HCT116 (cell line): ENCODE results near the gene DLG2. TPM values are rescaled to one million over a fixed set of nuclear protein-coding genes. Genes with fewer than 3 reads are reported as not detected.

Experiments
- ATAC-seq: fragments of 200-7000 bp; cut with Tn5 transposase; 2 replicates; pipeline ENCODE4 v1.9.1; 2020; ENCODE audit warnings: mild to moderate bottlenecking, moderate library complexity
- BruUV-seq: library from RNA; stranded (reverse); fragments of 400-500 nt; replicated peaks from 2 replicates; lab custom pipeline; 2021; lab: Mats Ljungman, UMichigan
- CTCF ChIA-PET: fragments of 300-600 bp; sonication (Branson Sonifier 250); formaldehyde crosslinking; loops from one replicate; lab custom pipeline; 2021; ENCODE audit warnings: antibody characterized with exemption; lab: Charles Lee
- POLR2A ChIA-PET: fragments of 300-600, 350-600 bp; sonication (Branson Sonifier 250); formaldehyde crosslinking; loops from one replicate; lab custom pipeline; 2021; ENCODE audit warnings: antibody characterized with exemption; lab: Charles Lee
- RAD21 ChIA-PET, 2 experiments: fragments of 300-600 bp; sonication (Branson Sonifier 250); formaldehyde crosslinking; loops; one replicate each; lab custom pipeline; 2023; ENCODE audit warnings: low total read pairs in 2 of 2; ENCODE audit not compliant: uncharacterized antibody in 2 of 2, unreplicated experiment in 2 of 2, low non-redundant PET in 1 of 2; lab: Charles Lee
- DNase-seq: peaks from one replicate; pipeline ENCODE4 v3.0.0-alpha.2; 2010; ENCODE audit warnings: low read depth, low spot score
- H2AFZ ChIP-seq: fragments of 200-600 bp; shearing (Covaris generic), sonication (generic); 2 replicates; pipeline ENCODE4 v1.6.1; 2017; ENCODE audit warnings: low read depth, mixed run types, mixed read lengths, antibody characterized with exemption, low read length; ENCODE audit not compliant: poor library complexity, severe bottlenecking
- H3K27ac ChIP-seq: 2 replicates; pipeline ENCODE4 v1.5.1; 2012; ENCODE audit warnings: low read depth, low read length
- H3K27me3 ChIP-seq: fragments of 200-600 bp; sonication (generic); 2 replicates; pipeline ENCODE4 v1.6.1; 2016; ENCODE audit warnings: mixed run types, low read length, mixed read lengths; ENCODE audit not compliant: insufficient read depth
- H3K36me3 ChIP-seq, 2 experiments: fragments of 200-500 bp in 1 of 2; fragments of 200-600 bp in 1 of 2; sonication (Bioruptor generic) in 1 of 2; sonication (generic) in 1 of 2; 2 replicates each; pipeline versions ENCODE4 v1.5.1 to v1.6.1; 2014 to 2016; ENCODE audit warnings: low read length in 2 of 2, inconsistent platforms in 1 of 2, mixed read lengths in 1 of 2, mixed run types in 1 of 2; ENCODE audit not compliant: insufficient read depth in 2 of 2, control insufficient read depth in 1 of 2
- H3K4me1 ChIP-seq, 2 experiments: fragments of 200-600 bp in 1 of 2; sonication (generic) in 1 of 2; 2 replicates each; pipeline versions ENCODE4 v1.5.1 to v1.6.1; 2012 to 2017; ENCODE audit warnings: low read length in 2 of 2, inconsistent platforms in 1 of 2, mild to moderate bottlenecking in 1 of 2, mixed read lengths in 1 of 2, mixed run types in 1 of 2, moderate library complexity in 1 of 2; ENCODE audit not compliant: insufficient read depth in 2 of 2, control insufficient read depth in 1 of 2
- H3K4me2 ChIP-seq: fragments of 200-600 bp; sonication (generic); 2 replicates; pipeline ENCODE4 v1.6.1; 2017; ENCODE audit warnings: mixed run types, low read length, mixed read lengths
- H3K4me3 ChIP-seq, 2 experiments: fragments of 200-600 bp in 1 of 2; sonication (generic) in 1 of 2; replicated peaks in 1 of 2; 2 replicates each; pipeline ENCODE4 v1.5.1; 2011 to 2016; ENCODE audit warnings: low read length in 2 of 2, control low read depth in 1 of 2, low read depth in 1 of 2, mild to moderate bottlenecking in 1 of 2, mixed read lengths in 1 of 2, mixed run types in 1 of 2
- H3K79me2 ChIP-seq: fragments of 200-600 bp; sonication (generic); 2 replicates; pipeline ENCODE4 v1.6.1; 2017; ENCODE audit warnings: mild to moderate bottlenecking, mixed run types, low read length, moderate library complexity, mixed read lengths; ENCODE audit not compliant: insufficient read depth
- H3K9ac ChIP-seq: fragments of 200-600 bp; sonication (generic); 2 replicates; pipeline ENCODE4 v1.6.1; 2016; ENCODE audit warnings: low read length, mixed read lengths
- H3K9me2 ChIP-seq: fragments of 200-600 bp; sonication (generic), shearing (Covaris generic); 2 replicates; pipeline ENCODE4 v1.6.1; 2017; ENCODE audit warnings: mixed run types, mild to moderate bottlenecking, moderate library complexity; ENCODE audit not compliant: insufficient read depth
- H3K9me3 ChIP-seq, 2 experiments: fragments of 200-500 bp in 1 of 2; fragments of 200-600 bp in 1 of 2; sonication (Bioruptor generic) in 1 of 2; sonication (generic) in 1 of 2; 2 replicates each; pipeline ENCODE4 v1.6.1; 2014 to 2017; ENCODE audit warnings: low read length in 2 of 2, mixed read lengths in 2 of 2, inconsistent platforms in 1 of 2, low read depth in 1 of 2, mild to moderate bottlenecking in 1 of 2, mixed run types in 1 of 2, moderate library complexity in 1 of 2; ENCODE audit not compliant: control insufficient read depth in 1 of 2, insufficient read depth in 1 of 2
- H4K20me1 ChIP-seq: fragments of 200-600 bp; sonication (generic), shearing (Covaris generic); 2 replicates; pipeline ENCODE4 v1.6.1; 2017; ENCODE audit warnings: mixed run types, mild to moderate bottlenecking, moderate library complexity; ENCODE audit not compliant: insufficient read depth
- CBX3 ChIP-seq: IDR thresholded peaks from 2 replicates; pipeline ENCODE4 v1.6.1; 2012; ENCODE audit warnings: low read depth
- CEBPB ChIP-seq: IDR thresholded peaks from 2 replicates; pipeline ENCODE4 v1.6.1; 2012; ENCODE audit warnings: low read depth
- ELF1 ChIP-seq: IDR thresholded peaks from 2 replicates; pipeline ENCODE4 v1.6.1; 2012; ENCODE audit warnings: low read depth, borderline replicate concordance
- EZH2phosphoT487 ChIP-seq: fragments of 200-600 bp; IDR thresholded peaks from 2 replicates; pipeline ENCODE4 v1.6.1; 2018; ENCODE audit warnings: antibody characterized with exemption, borderline replicate concordance
- FOSL1 ChIP-seq: IDR thresholded peaks from 2 replicates; pipeline ENCODE4 v1.6.1; 2012; ENCODE audit warnings: low read depth
- MAX ChIP-seq: IDR thresholded peaks from 2 replicates; pipeline ENCODE4 v1.6.1; 2012
- SIN3A ChIP-seq: IDR thresholded peaks from 2 replicates; pipeline ENCODE4 v1.6.1; 2012; ENCODE audit warnings: low read depth
- SP1 ChIP-seq: IDR thresholded peaks from 2 replicates; pipeline ENCODE4 v1.6.1; 2012; ENCODE audit warnings: low read depth
- ZNF274 ChIP-seq: fragments of 200-500 bp; sonication (Bioruptor generic); IDR thresholded peaks from 2 replicates; pipeline ENCODE4 v1.6.1; 2014; ENCODE audit warnings: mild to moderate bottlenecking, low read depth, low read length, inconsistent platforms
- intact Hi-C: fragments of 100-400 bp; cut with micrococcal nuclease; formaldehyde crosslinking; loops from 2 replicates; pipeline ENCODE4 v1.10.0; 2022
- total RNA-seq: library from RNA; stranded (reverse); gene quantifications from one replicate; pipeline ENCODE4 v1.2.1, GENCODE V29; 2021; ENCODE audit not compliant: unreplicated experiment
- TF ChIP-seq, protein P1 (sequence below), 3 experiments: fragments of 200-600 bp in 1 of 3; sonication (generic) in 1 of 3; IDR thresholded peaks in 2 of 3; conservative IDR thresholded peaks in 1 of 3; 2 replicates each; pipeline ENCODE4 v1.5.1; 2012 to 2017; ENCODE audit warnings: low read depth in 2 of 3, low read length in 2 of 3, antibody characterized with exemption in 1 of 3, borderline replicate concordance in 1 of 3, control low read depth in 1 of 3, mild to moderate bottlenecking in 1 of 3, mixed read lengths in 1 of 3, mixed run types in 1 of 3, moderate library complexity in 1 of 3; ENCODE audit not compliant: insufficient read depth in 1 of 3

Gene DLG2
- total RNA-seq, 1 experiment from 2014 or later = 2.4 TPM

- TF ChIP-seq, protein P1, sequence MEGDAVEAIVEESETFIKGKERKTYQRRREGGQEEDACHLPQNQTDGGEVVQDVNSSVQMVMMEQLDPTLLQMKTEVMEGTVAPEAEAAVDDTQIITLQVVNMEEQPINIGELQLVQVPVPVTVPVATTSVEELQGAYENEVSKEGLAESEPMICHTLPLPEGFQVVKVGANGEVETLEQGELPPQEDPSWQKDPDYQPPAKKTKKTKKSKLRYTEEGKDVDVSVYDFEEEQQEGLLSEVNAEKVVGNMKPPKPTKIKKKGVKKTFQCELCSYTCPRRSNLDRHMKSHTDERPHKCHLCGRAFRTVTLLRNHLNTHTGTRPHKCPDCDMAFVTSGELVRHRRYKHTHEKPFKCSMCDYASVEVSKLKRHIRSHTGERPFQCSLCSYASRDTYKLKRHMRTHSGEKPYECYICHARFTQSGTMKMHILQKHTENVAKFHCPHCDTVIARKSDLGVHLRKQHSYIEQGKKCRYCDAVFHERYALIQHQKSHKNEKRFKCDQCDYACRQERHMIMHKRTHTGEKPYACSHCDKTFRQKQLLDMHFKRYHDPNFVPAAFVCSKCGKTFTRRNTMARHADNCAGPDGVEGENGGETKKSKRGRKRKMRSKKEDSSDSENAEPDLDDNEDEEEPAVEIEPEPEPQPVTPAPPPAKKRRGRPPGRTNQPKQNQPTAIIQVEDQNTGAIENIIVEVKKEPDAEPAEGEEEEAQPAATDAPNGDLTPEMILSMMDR (IDR thresholded peaks at IDR 0.05 in 2 of 3, conservative IDR thresholded peaks at IDR 0.05 in 1 of 3; ENCODE audit: borderline replicate concordance in 1 of 3, insufficient read depth in 1 of 3, low read depth in 2 of 3, low read length in 2 of 3) = no peak
- TF ChIP-seq EZH2phosphoT487 (no peak), CBX3 (no peak), ELF1 (no peak), MAX (no peak)
These were observed 1624.0 kb downstream of the DLG2 start (continued) for GRCh38 chr11:84003181-84003580.

DNA sequence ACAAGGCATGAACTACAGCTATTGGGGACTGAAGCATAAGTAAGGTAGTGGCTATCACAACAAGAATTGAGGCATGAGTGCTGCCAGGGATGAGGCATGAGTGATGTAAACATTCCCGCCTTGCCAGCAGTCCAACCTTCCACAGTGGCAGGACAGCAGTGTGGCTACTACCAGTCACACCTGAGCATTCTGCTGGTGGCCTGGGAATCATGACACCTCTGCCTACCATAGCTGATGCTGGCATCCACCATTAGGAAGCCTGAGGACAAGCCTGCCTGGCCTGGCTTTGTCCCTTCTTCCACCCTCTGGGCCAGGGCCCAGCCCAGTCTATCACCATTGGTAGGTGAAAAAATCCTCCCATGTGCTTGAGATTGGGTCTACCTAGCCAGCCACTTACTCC lies 1628.2 kb downstream of the DLG2 start:
- Histone ChIP-seq H3K27ac (no peak overlapping the region), H3K4me2 (no peak overlapping the region)
- POLR2A ChIA-PET = no interaction called here

More for the DNA sequence above, 1628.2 kb downstream of the DLG2 start:
- no peaks in the 10 kb centered on the region for H4K20me1 ChIP-seq
- ATAC-seq = no peak
- no peak overlapping the region for H3K4me3 ChIP-seq
- H3K9me3 ChIP-seq = peaks cover 0 to 6% of the 10 kb centered on the region in 2 experiments; a peak in 2 of 4 replicates
- BruUV-seq = no TSS peak
- intact Hi-C loops = no loop called here
- no peak for DNase-seq
- ChIA-PET RAD21 (no interaction called here), CTCF (no interaction called here)
- H3K27me3 ChIP-seq = no peaks in the 10 kb centered on the region
- no peaks in the 10 kb centered on the region for H3K79me2 ChIP-seq
- H3K9ac ChIP-seq = no peak overlapping the region
- no peaks in the 10 kb centered on the region for H3K36me3 ChIP-seq
- no peaks in the 10 kb centered on the region for H3K9me2 ChIP-seq
- no peak for TF ChIP-seq SIN3A
- no peak for TF ChIP-seq CEBPB
- TF ChIP-seq ZNF274 = no peak
- no peak for TF ChIP-seq SP1
- TF ChIP-seq FOSL1 = no peak
- H3K4me1 ChIP-seq = no peaks in the 10 kb centered on the region
- no peak overlapping the region for H2AFZ ChIP-seq
